Esophagus (tissue), 2 donors: ENCODE measurements around the gene ANKRD33B. TPM values are rescaled to one million over a fixed set of nuclear protein-coding genes. Genes with fewer than 3 reads are reported as not detected.

Source experiments
- H3K27ac ChIP-seq, 2 donors: one replicate each; pipeline ENCODE4 v1.5.1; 2013; ENCODE audit warnings: low read depth in 2 of 2, mild to moderate bottlenecking in 2 of 2, inconsistent platforms in 1 of 2, low read length in 1 of 2, moderate library complexity in 1 of 2
- H3K27me3 ChIP-seq, 2 donors: one replicate each; pipeline ENCODE4 v1.6.1; 2013; ENCODE audit warnings: low read length in 2 of 2, control low read depth in 1 of 2, mild to moderate bottlenecking in 1 of 2; ENCODE audit not compliant: insufficient read depth in 2 of 2, control insufficient read depth in 1 of 2
- H3K36me3 ChIP-seq, 2 donors: one replicate each; pipeline ENCODE4 v1.6.1; 2013; ENCODE audit warnings: low read length in 1 of 2; ENCODE audit not compliant: control insufficient read depth in 2 of 2, insufficient read depth in 2 of 2
- H3K4me1 ChIP-seq, 2 donors: one replicate each; pipeline ENCODE4 v1.6.1; 2013; ENCODE audit warnings: low read length in 1 of 2; ENCODE audit not compliant: control insufficient read depth in 2 of 2, insufficient read depth in 2 of 2
- H3K4me3 ChIP-seq, 2 donors: one replicate each; pipeline ENCODE4 v1.5.1; 2013; ENCODE audit warnings: low read length in 2 of 2, mild to moderate bottlenecking in 2 of 2, low read depth in 1 of 2, moderate library complexity in 1 of 2
- H3K9me3 ChIP-seq, 2 donors: one replicate each; pipeline ENCODE4 v1.6.1; 2013; ENCODE audit warnings: mild to moderate bottlenecking in 2 of 2, low read depth in 1 of 2, low read length in 1 of 2, moderate library complexity in 1 of 2; ENCODE audit not compliant: control insufficient read depth in 2 of 2, insufficient read depth in 1 of 2
- WGBS, 2 donors: extraction: QIAGEN DNeasy Blood & Tissue Kit; methylation state at CpG; one replicate each; pipeline ENCODE4 v1.1.7; 2013; 5-methylcytosine and 5-hydroxymethylcytosine counted together
- polyA plus RNA-seq, 2 donors: library from polyadenylated mRNA; stranded (reverse); fragments of 200-250 nt; gene quantifications; one replicate each; pipeline ENCODE4 v1.2.3, GENCODE V29; 2013
- donor health status: healthy with polysubstance abuse.
- donor health status: Bipolar disorder and iron deficiency.

The ANKRD33B gene
- polyA plus RNA-seq, 2 donors = 0.55 to 1.3 TPM

- H3K9me3 ChIP-seq = no peaks in the 10 kb centered on the region
- 59 to 63% methylated on average over 18 of the region's 18 CpGs for WGBS, 2 donors
- H3K27ac ChIP-seq = no peak overlapping the region
- H3K36me3 ChIP-seq = no peaks in the 10 kb centered on the region
- peaks cover 4 to 5% of the 10 kb centered on the region in 2 donors for H3K4me1 ChIP-seq
- no peaks in the 10 kb centered on the region for H3K27me3 ChIP-seq
- H3K4me3 ChIP-seq = no peak overlapping the region
These were observed 13.8 kb downstream of the ANKRD33B start for GRCh38 chr5:10577371-10578292.

- Histone ChIP-seq H3K4me1 (peaks cover 4 to 6% of the 10 kb centered on the region in 2 donors), H3K27ac (no peak overlapping the region), H3K36me3 (no peaks in the 10 kb centered on the region), H3K4me3 (no peak overlapping the region), H3K9me3 (no peaks in the 10 kb centered on the region), H3K27me3 (no peaks in the 10 kb centered on the region)
- WGBS, 2 donors = 92 to 95% methylated on average over 1 of the region's 1 CpG
These were observed 14.4 kb downstream of the ANKRD33B start for GRCh38 chr5:10578293-10578665.

GRCh38 chr5:10578869-10579268, 15.0 kb downstream of the ANKRD33B start:
- no peak overlapping the region for H3K27ac ChIP-seq
- no peak overlapping the region for H3K4me3 ChIP-seq
- H3K4me1 ChIP-seq = peaks cover 4 to 7% of the 10 kb centered on the region in 2 donors
- H3K9me3 ChIP-seq = no peaks in the 10 kb centered on the region
- no peaks in the 10 kb centered on the region for H3K27me3 ChIP-seq
- 85 to 91% methylated on average over 6 of the region's 6 CpGs for WGBS, 2 donors
- no peaks in the 10 kb centered on the region for H3K36me3 ChIP-seq

- Histone ChIP-seq H3K4me3 (no peak overlapping the region), H3K27me3 (no peaks in the 10 kb centered on the region), H3K9me3 (no peaks in the 10 kb centered on the region), H3K36me3 (no peaks in the 10 kb centered on the region), H3K4me1 (peaks cover 4 to 7% of the 10 kb centered on the region in 2 donors), H3K27ac (no peak overlapping the region)
- 81 to 88% methylated on average over 8 of the region's 8 CpGs for WGBS, 2 donors
These were observed 16.0 kb downstream of the ANKRD33B start for GRCh38 chr5:10579536-10580521.

- Histone ChIP-seq H3K27ac (no peak overlapping the region), H3K9me3 (no peaks in the 10 kb centered on the region)
- WGBS, 2 donors = 89 to 92% methylated on average over 9 of the region's 9 CpGs
These were observed 16.9 kb downstream of the ANKRD33B start for GRCh38 chr5:10580531-10581423.

GRCh38 chr5:10581424-10581748, 17.5 kb downstream of the ANKRD33B start:
- Histone ChIP-seq H3K4me1 (peaks cover 4 to 7% of the 10 kb centered on the region in 2 donors), H3K27me3 (no peaks in the 10 kb centered on the region), H3K36me3 (no peaks in the 10 kb centered on the region), H3K27ac (no peak overlapping the region), H3K9me3 (no peaks in the 10 kb centered on the region), H3K4me3 (no peak overlapping the region)
- WGBS, 2 donors = 94 to 96% methylated on average over 2 of the region's 2 CpGs

More at GRCh38 chr5:10580531-10581423, 16.9 kb downstream of the ANKRD33B start:
- no peak overlapping the region for H3K4me3 ChIP-seq
- no peaks in the 10 kb centered on the region for H3K27me3 ChIP-seq
- H3K4me1 ChIP-seq = peaks cover 4 to 7% of the 10 kb centered on the region in 2 donors
- no peaks in the 10 kb centered on the region for H3K36me3 ChIP-seq

GRCh38 chr5:10581867-10582511, 18.1 kb downstream of the ANKRD33B start:
- Histone ChIP-seq H3K4me1 (peaks cover 4 to 7% of the 10 kb centered on the region in 2 donors), H3K4me3 (no peak overlapping the region), H3K27me3 (no peaks in the 10 kb centered on the region), H3K9me3 (no peaks in the 10 kb centered on the region), H3K27ac (no peak overlapping the region), H3K36me3 (no peaks in the 10 kb centered on the region)
- WGBS, 2 donors = 80 to 84% methylated on average over 7 of the region's 7 CpGs

- Histone ChIP-seq H3K27me3 (no peaks in the 10 kb centered on the region), H3K4me1 (peaks cover 4 to 7% of the 10 kb centered on the region in 2 donors), H3K36me3 (no peaks in the 10 kb centered on the region), H3K4me3 (no peak overlapping the region), H3K27ac (no peak overlapping the region), H3K9me3 (no peaks in the 10 kb centered on the region)
- 95 to 97% methylated on average over 8 of the region's 8 CpGs for WGBS, 2 donors
These were observed 18.6 kb downstream of the ANKRD33B start for GRCh38 chr5:10582512-10582897.
